RWPE2 (cell line): ENCODE results near the gene TMEM88.

ENCODE experiments used
- ATAC-seq: fragments of 200-7000 bp; cut with Tn5 transposase; 3 replicates; pipeline ENCODE4 v1.9.1; 2021; ENCODE audit warnings: low read depth
- DNase-seq: peaks from one replicate; pipeline ENCODE4 v3.0.0-alpha.2; 2020; ENCODE audit warnings: low spot score
- H3K27ac ChIP-seq: fragments of 450-650 bp; 2 replicates; pipeline ENCODE4 v1.5.1; 2017; ENCODE audit warnings: mild to moderate bottlenecking; ENCODE audit not compliant: poor library complexity, severe bottlenecking
- H3K27me3 ChIP-seq: fragments of 250-450 bp; sonication (Bioruptor Pico); 2 replicates; pipeline ENCODE4 v1.5.1; 2021; ENCODE audit warnings: mild to moderate bottlenecking, moderate library complexity; ENCODE audit not compliant: insufficient read depth, poor library complexity, severe bottlenecking
- H3K36me3 ChIP-seq: fragments of 250-450 bp; sonication (Bioruptor Pico); 2 replicates; pipeline ENCODE4 v1.5.1; 2020; ENCODE audit warnings: low read depth, mild to moderate bottlenecking, moderate library complexity
- H3K4me1 ChIP-seq: fragments of 250-450 bp; sonication (Bioruptor Pico); 2 replicates; pipeline ENCODE4 v1.5.1; 2021; ENCODE audit warnings: mild to moderate bottlenecking, moderate library complexity; ENCODE audit not compliant: insufficient read depth, poor library complexity, severe bottlenecking
- H3K4me3 ChIP-seq: fragments of 250-450 bp; sonication (Bioruptor Pico); 2 replicates; pipeline ENCODE4 v1.5.1; 2021; ENCODE audit warnings: mild to moderate bottlenecking, moderate library complexity; ENCODE audit not compliant: severe bottlenecking
- H3K9me3 ChIP-seq: fragments of 250-450 bp; sonication (Bioruptor Pico); 2 replicates; pipeline ENCODE4 v1.5.1; 2021; ENCODE audit warnings: mild to moderate bottlenecking, moderate library complexity; ENCODE audit not compliant: severe bottlenecking
- CTCF ChIP-seq: fragments of 450-650 bp; IDR thresholded peaks from one replicate; pipeline ENCODE4 v1.5.1; 2017; ENCODE audit warnings: mild to moderate bottlenecking, moderate library complexity; ENCODE audit not compliant: poor library complexity, severe bottlenecking

The TMEM88 gene

GRCh38 chr17:7887482-7888183, 32.8 kb downstream of the TMEM88 start:
- DNase-seq = peak; percentile 89
- peaks cover 22% of the 10 kb centered on the region for H3K36me3 ChIP-seq
- H3K4me1 ChIP-seq = peaks cover 27% of the 10 kb centered on the region
- H3K4me3 ChIP-seq = peak overlapping the region; percentile 47
- no peaks in the 10 kb centered on the region for H3K27me3 ChIP-seq
- peak overlapping the region; percentile 94 for H3K27ac ChIP-seq
- H3K9me3 ChIP-seq = no peaks in the 10 kb centered on the region
- no peak for TF ChIP-seq CTCF
- ATAC-seq = peak; percentile 78

GRCh38 chr17:7888184-7888920, 33.5 kb downstream of the TMEM88 start, which contains the start of gene CHD3:
Gene CHD3, plus strand, starts transcription at chr17:7888789. Its CDS starts 212 bp downstream, at chr17:7889001.
- no peak for TF ChIP-seq CTCF
- Histone ChIP-seq H3K27me3 (no peaks in the 10 kb centered on the region), H3K4me1 (peaks cover 27% of the 10 kb centered on the region), H3K36me3 (peaks cover 22% of the 10 kb centered on the region), H3K27ac (peak within 1 kb of the TSS; percentile 94), H3K4me3 (peak within 1 kb of the TSS; percentile 31), H3K9me3 (no peaks in the 10 kb centered on the region)
- no peak for DNase-seq
- peak; percentile 54 for ATAC-seq

GRCh38 chr17:7889166-7889955, 34.5 kb downstream of the TMEM88 start:
- Histone ChIP-seq H3K27me3 (no peaks in the 10 kb centered on the region), H3K4me3 (no peak overlapping the region), H3K27ac (peak overlapping the region; percentile 94), H3K4me1 (peaks cover 19% of the 10 kb centered on the region), H3K9me3 (no peaks in the 10 kb centered on the region), H3K36me3 (peaks cover 31% of the 10 kb centered on the region)
- peak; percentile 17 for TF ChIP-seq CTCF
- peak; percentile 94 for DNase-seq
- ATAC-seq = peak; percentile 56

- no peak overlapping the region for H3K27ac ChIP-seq
- peaks cover 65% of the 10 kb centered on the region for H3K36me3 ChIP-seq
These were observed 38.5 kb downstream of the TMEM88 start for GRCh38 chr17:7893187-7893880.

More at GRCh38 chr17:7893187-7893880, 38.5 kb downstream of the TMEM88 start:
- ATAC-seq (no peak), DNase-seq (no peak)
- TF ChIP-seq CTCF = no peak
- Histone ChIP-seq H3K27me3 (no peaks in the 10 kb centered on the region), H3K4me3 (no peak overlapping the region), H3K9me3 (no peaks in the 10 kb centered on the region), H3K4me1 (peaks cover 12% of the 10 kb centered on the region)
